ENCODE measurements around the gene SHH.
"Not testable (repeated sequence)": the region's sequence is repeated elsewhere in the genome, so short reads cannot be mapped to it uniquely, and the experiment has no call there.

SHH gene

GRCh38 chr7:155818820-155819168 lies 6.5 kb upstream of the SHH start:
- H3K27ac ChIP-seq = no peak overlapping the region
- no peak overlapping the region for H3K4me3 ChIP-seq
- no peak for DNase-seq (ENCODE audit: low spot score)
- no peak for TF ChIP-seq CTCF (IDR thresholded peaks at IDR 0.05)

GRCh38 chr7:155818154-155818819 lies 6.0 kb upstream of the SHH start:
- Histone ChIP-seq H3K4me3 (no peak overlapping the region), H3K27ac (no peak overlapping the region)
- TF ChIP-seq CTCF (IDR thresholded peaks at IDR 0.05) = no peak
- DNase-seq (ENCODE audit: low spot score) = no peak

GRCh38 chr7:155817515-155817914 lies 5.3 kb upstream of the SHH start:
- not testable (repeated sequence) for DNase-seq (ENCODE audit: low spot score); H3K4me3 ChIP-seq; H3K27ac ChIP-seq

GRCh38 chr7:155816996-155817395 lies 4.7 kb upstream of the SHH start:
- no peak for DNase-seq (ENCODE audit: low spot score)
- no peak for TF ChIP-seq CTCF (IDR thresholded peaks at IDR 0.05)
- H3K4me3 ChIP-seq = no peak overlapping the region
- H3K27ac ChIP-seq = no peak overlapping the region

- TF ChIP-seq CTCF (IDR thresholded peaks at IDR 0.05) = no peak
Observed at GRCh38 chr7:155816192-155816508, 3.9 kb upstream of the SHH start.

GRCh38 chr7:155815332-155816191 lies 3.3 kb upstream of the SHH start:
- no peak for TF ChIP-seq CTCF (IDR thresholded peaks at IDR 0.05)
- no peak for DNase-seq (ENCODE audit: low spot score)
- H3K27ac ChIP-seq = no peak overlapping the region
- H3K4me3 ChIP-seq = no peak overlapping the region

More at GRCh38 chr7:155816192-155816508, 3.9 kb upstream of the SHH start:
- H3K4me3 ChIP-seq = no peak overlapping the region
- no peak for DNase-seq (ENCODE audit: low spot score)
- H3K27ac ChIP-seq = no peak overlapping the region

GRCh38 chr7:155814316-155815276 lies 2.3 kb upstream of the SHH start:
- Histone ChIP-seq H3K27ac (no peak overlapping the region), H3K4me3 (no peak overlapping the region)
- DNase-seq (ENCODE audit: low spot score) = no peak
- no peak for TF ChIP-seq CTCF (IDR thresholded peaks at IDR 0.05)

Data from coronary artery (tissue), 2 donors.